Heart right ventricle (tissue), 16 donors: ENCODE results near the gene MAPKAP1. TPM values are rescaled to one million over a fixed set of nuclear protein-coding genes. Genes with fewer than 3 reads are reported as not detected.

Experiments used
- ATAC-seq, 8 donors: fragments of 200-7000 bp; cut with Tn5 transposase; one replicate each; pipeline ENCODE4 v1.9.1; 2020; ENCODE audit warnings: mild to moderate bottlenecking in 8 of 8, moderate library complexity in 8 of 8, moderate number of reproducible peaks in 1 of 8
- DNase-seq, 2 donors: peaks; one replicate each; pipeline ENCODE4 v3.0.0-alpha.2; 2020
- H3K27ac ChIP-seq, 10 donors: fragments of 200-600 bp; sonication (generic) in 2 of 10; one replicate each; pipeline versions ENCODE4 v1.5.0 to v1.8.0; 2020 to 2022; ENCODE audit warnings: mild to moderate bottlenecking in 3 of 10
- H3K27me3 ChIP-seq, 7 donors: fragments of 200-600 bp; one replicate each; pipeline ENCODE4 v1.8.0; 2021 to 2022; ENCODE audit warnings: mild to moderate bottlenecking in 2 of 7
- H3K36me3 ChIP-seq, 9 donors: fragments of 200-600 bp; sonication (generic) in 1 of 9; one replicate each; pipeline versions ENCODE4 v1.5.0 to v1.8.0; 2020 to 2022; ENCODE audit warnings: mild to moderate bottlenecking in 2 of 9
- H3K4me1 ChIP-seq, 9 donors: fragments of 200-600 bp; sonication (generic) in 1 of 9; one replicate each; pipeline versions ENCODE4 v1.5.0 to v1.8.0; 2020 to 2022; ENCODE audit warnings: mild to moderate bottlenecking in 4 of 9
- H3K4me3 ChIP-seq, 10 donors: fragments of 200-600 bp; sonication (generic) in 2 of 10; one replicate each; pipeline versions ENCODE4 v1.5.0 to v1.8.0; 2020 to 2022; ENCODE audit warnings: mild to moderate bottlenecking in 7 of 10, moderate library complexity in 2 of 10
- H3K9me3 ChIP-seq, 11 donors: fragments of 200-600 bp in 10 of 11; sonication (generic) in 2 of 11; one replicate each; pipeline versions ENCODE4 v1.5.0 to v1.8.0; 2013 to 2022; ENCODE audit warnings: mild to moderate bottlenecking in 2 of 11, control low read depth in 1 of 11, moderate library complexity in 1 of 11
- WGBS, 2 donors: extraction: QIAGEN DNeasy Blood & Tissue Kit; methylation state at CpG; one replicate each; pipeline ENCODE4 v1.1.7; 2013; ENCODE audit warnings: inconsistent platforms in 1 of 2; 5-methylcytosine and 5-hydroxymethylcytosine counted together
- intact Hi-C, 10 donors: fragments of 100-400 bp; cut with DNase I; formaldehyde crosslinking; loops; one replicate each; pipeline versions ENCODE4 v1.11.1 to v1.14.2; 2022
- polyA plus RNA-seq, 2 donors: library from polyadenylated mRNA; stranded (reverse); fragments of 200-250 nt; gene quantifications; one replicate each; pipeline ENCODE4 v1.2.3, GENCODE V29; 2013
- total RNA-seq, 10 donors: library from RNA; stranded (reverse); fragmentation: NEBNext Ultra II Directional in 3 of 10; extraction: Animal tissue kit (Norgen Biotek cat#: 25700) in 3 of 10; gene quantifications; one replicate each; pipeline versions ENCODE4 v1.2.1 to v1.2.4, GENCODE V29; 2021 to 2023
- TF ChIP-seq, protein P1 (sequence below), 9 donors: fragments of 200-600 bp; sonication (generic) in 2 of 9; IDR thresholded peaks; one replicate each; pipeline versions ENCODE4 v1.5.0 to v1.8.0; 2021 to 2022; ENCODE audit warnings: antibody characterized with exemption in 9 of 9, mild to moderate bottlenecking in 5 of 9, moderate library complexity in 1 of 9
- donor health status: Arrhythmogenic right ventricular cardiomyopathy.
- donor health status: ischemic (EF 13 %, LVEDD 7.1; RV severe dilation, severe dysfunction).
- donor health status: healthy with polysubstance abuse.
- donor health status: DM: no; HTN: yes; CAD: no.
- donor health status: DM: no; HTN: no; CAD: no.
- donor health status: ischemic (EF 25% LVEDD 6.9; RV normal size, moderate dysfunction).
- donor health status: ischemic (EF 25% LVEDD 5.7; RV mildly dilated, moderate dysfunction).
- donor health status: healthy.
- donor health status: DM: yes; HTN: yes; CAD: no.
- donor health status: Ischemic cardiomyopathy.
- donor health status: ischemic (EF 35%, LVEDD 5.7; RV mildly dilated, moderate dysfunction).
- donor health status: nonischemic (EF 11% LVEDD 7.7; RV severe dilation, severe dysfunction).
- donor health status: DM: yes; HTN: yes; CAD: no.
- donor health status: PGD.
- donor health status: ischemic (EF 29% LVEDD 5.4; RV normal size, mild dysfunction).
- donor health status: nonischemic (EF 23%, LVEDD 6.1; RV moderate dilation, normal function).

Gene MAPKAP1
- total and polyA plus RNA-seq, 12 donors: 102 to 143 (median 116) TPM

DNA sequence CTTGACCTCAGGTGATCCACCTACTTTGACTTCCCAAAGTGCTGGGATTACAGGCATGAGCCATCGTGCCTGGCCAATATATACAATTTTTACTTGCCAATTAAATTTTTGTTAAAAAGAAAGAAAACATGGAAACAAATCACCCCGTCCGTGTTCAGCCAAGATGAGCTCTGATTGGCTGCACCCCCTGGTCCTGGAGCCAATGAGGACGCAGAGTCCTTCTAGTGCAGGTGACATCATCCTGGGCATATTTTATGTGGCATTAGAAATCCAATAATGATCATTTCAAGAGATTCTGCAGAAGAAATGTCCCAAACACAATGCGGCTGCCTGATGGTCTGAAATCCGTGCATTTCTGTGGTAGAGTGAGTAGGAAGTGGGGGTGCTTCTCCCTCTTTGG lies 285.8 kb downstream of the MAPKAP1 start:
- H3K27ac ChIP-seq: no peak overlapping the region
- H3K27me3 ChIP-seq: no peaks in the 10 kb centered on the region
- H3K36me3 ChIP-seq: no peaks in the 10 kb centered on the region
- no peaks in the 10 kb centered on the region for H3K9me3 ChIP-seq
- intact Hi-C loops: loop anchor here in 1 of 10 donors (10.0 kb wide), 1 partner anchor 214 kb away; no protein-coding TSS in a partner anchor
- 91 to 97% methylated on average over 6 of the region's 6 CpGs for WGBS, 2 donors
- DNase-seq (no peak), ATAC-seq (no peak)
- H3K4me3 ChIP-seq: no peak overlapping the region
- TF ChIP-seq, protein P1, sequence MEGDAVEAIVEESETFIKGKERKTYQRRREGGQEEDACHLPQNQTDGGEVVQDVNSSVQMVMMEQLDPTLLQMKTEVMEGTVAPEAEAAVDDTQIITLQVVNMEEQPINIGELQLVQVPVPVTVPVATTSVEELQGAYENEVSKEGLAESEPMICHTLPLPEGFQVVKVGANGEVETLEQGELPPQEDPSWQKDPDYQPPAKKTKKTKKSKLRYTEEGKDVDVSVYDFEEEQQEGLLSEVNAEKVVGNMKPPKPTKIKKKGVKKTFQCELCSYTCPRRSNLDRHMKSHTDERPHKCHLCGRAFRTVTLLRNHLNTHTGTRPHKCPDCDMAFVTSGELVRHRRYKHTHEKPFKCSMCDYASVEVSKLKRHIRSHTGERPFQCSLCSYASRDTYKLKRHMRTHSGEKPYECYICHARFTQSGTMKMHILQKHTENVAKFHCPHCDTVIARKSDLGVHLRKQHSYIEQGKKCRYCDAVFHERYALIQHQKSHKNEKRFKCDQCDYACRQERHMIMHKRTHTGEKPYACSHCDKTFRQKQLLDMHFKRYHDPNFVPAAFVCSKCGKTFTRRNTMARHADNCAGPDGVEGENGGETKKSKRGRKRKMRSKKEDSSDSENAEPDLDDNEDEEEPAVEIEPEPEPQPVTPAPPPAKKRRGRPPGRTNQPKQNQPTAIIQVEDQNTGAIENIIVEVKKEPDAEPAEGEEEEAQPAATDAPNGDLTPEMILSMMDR (IDR thresholded peaks at IDR 0.05): no peak
- H3K4me1 ChIP-seq: no peaks in the 10 kb centered on the region

DNA sequence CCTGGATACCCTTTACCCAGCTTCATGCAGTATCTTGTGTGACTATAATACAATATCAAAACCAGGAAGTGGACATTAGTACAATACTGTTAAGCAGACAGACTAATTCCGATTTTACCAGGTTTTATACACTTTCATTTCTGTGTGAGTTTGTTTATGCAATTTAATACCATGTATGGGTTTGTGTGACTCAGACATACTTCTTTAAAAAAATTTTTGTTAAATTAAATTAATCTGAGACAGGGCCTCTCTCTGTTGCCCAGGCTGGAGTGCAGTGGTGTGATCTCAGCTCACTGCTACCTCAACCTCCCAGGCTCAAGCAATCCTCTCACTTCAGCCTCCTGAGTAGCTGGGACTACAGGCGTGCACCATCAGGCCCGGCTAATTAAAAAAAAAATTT lies 288.6 kb downstream of the MAPKAP1 start:
- H3K4me3 ChIP-seq: no peak overlapping the region
- H3K4me1 ChIP-seq: no peaks in the 10 kb centered on the region
- ATAC-seq (no peak), DNase-seq (no peak)
- 88 to 93% methylated on average over 3 of the region's 3 CpGs for WGBS, 2 donors
- H3K36me3 ChIP-seq: no peaks in the 10 kb centered on the region
- intact Hi-C loops: loop anchor here in 1 of 10 donors (10.0 kb wide), 1 partner anchor 136 kb away; no protein-coding TSS in a partner anchor
- TF ChIP-seq, protein P1 (IDR thresholded peaks at IDR 0.05): no peak
- no peaks in the 10 kb centered on the region for H3K27me3 ChIP-seq
- H3K9me3 ChIP-seq: no peaks in the 10 kb centered on the region
- H3K27ac ChIP-seq: no peak overlapping the region

DNA sequence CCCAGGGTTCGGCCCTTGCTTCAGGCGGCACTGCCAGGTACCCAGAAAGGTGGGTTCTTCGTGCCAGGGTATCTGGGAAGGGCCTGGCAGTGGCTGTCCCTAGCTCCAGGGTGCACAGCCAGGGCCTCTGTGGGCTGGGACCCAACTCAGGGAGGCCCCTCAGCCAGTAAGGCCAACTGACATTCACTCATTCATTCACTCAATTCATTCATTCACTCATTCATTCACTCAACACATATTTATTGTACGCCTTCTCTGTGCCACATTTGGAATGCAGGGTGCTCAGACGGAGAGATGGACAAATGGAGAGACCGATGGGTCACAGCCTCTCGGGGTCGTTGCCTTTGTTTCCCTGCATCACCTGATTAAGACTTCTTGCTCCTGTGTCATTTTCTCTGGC lies 290.5 kb downstream of the MAPKAP1 start:
- WGBS, 2 donors: 86 to 90% methylated on average over 8 of the region's 8 CpGs
- intact Hi-C loops: loop anchor here in 1 of 10 donors (10.0 kb wide), 1 partner anchor 138 kb away; no protein-coding TSS in a partner anchor
- Histone ChIP-seq H3K27ac (no peak overlapping the region), H3K9me3 (no peaks in the 10 kb centered on the region), H3K36me3 (no peaks in the 10 kb centered on the region), H3K4me1 (no peaks in the 10 kb centered on the region), H3K4me3 (no peak overlapping the region), H3K27me3 (no peaks in the 10 kb centered on the region)
- DNase-seq (no peak), ATAC-seq (peak in 1 of 8 donors; percentile 9)
- TF ChIP-seq, protein P1 (IDR thresholded peaks at IDR 0.05): no peak

DNA sequence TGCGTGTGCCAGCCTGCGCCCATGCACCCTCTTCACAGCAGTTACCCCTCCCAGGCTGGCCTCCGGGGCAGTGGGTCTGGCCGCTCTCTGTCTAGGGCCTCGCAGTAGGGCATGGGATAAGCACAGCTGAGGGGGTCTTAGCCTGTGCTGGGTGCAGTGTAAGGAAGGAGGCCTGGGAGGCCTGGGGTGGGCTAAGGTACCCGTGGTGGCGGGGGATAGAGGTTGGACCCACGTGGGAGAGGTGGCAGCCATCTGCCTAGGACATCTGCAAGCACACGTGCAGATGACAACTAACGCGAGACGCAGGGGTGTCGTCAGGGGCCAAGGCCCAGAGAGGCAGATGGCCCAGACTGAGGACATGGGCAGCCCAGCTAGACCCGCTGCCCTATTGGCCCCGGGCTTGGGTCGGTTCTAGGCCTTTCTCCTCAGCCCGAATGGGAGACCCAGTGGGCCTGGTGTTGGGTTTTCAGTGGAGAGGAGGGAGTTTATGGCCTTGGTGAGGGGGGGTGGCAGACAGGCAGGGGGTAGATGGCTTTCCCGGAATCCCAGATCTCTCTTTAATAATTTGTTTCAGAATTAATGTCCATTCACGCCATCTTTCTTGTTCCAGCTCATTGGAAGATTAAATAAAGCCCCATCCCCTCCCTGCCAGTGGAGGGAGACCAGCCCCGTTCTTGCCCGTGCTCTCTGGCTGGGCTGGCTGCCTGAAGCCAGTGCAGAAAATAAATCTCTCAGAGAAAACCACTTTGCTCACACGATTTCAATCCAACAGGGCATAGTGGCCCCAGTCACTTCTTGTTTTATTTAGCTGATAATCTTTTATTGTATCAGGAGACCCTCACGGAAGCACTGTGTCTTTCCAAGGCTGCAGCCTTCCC lies 291.2 kb downstream of the MAPKAP1 start:
- H3K4me3 ChIP-seq: no peak overlapping the region
- no peaks in the 10 kb centered on the region for H3K9me3 ChIP-seq
- 81 to 84% methylated on average over 23 of the region's 23 CpGs for WGBS, 2 donors
- H3K27ac ChIP-seq: no peak overlapping the region
- TF ChIP-seq, protein P1 (IDR thresholded peaks at IDR 0.05): peak in 4 of 9 donors; percentile 6 to 30 (median 24)
- DNase-seq (no peak), ATAC-seq (peak in 3 of 8 donors; percentile 14 to 54 (median 29))
- no peaks in the 10 kb centered on the region for H3K4me1 ChIP-seq
- H3K27me3 ChIP-seq: no peaks in the 10 kb centered on the region
- intact Hi-C loops: loop anchor here in 1 of 10 donors (10.0 kb wide), 1 partner anchor 139 kb away; no protein-coding TSS in a partner anchor
- no peaks in the 10 kb centered on the region for H3K36me3 ChIP-seq
